Measurements from ENCODE around the gene SETD3.

DNA sequence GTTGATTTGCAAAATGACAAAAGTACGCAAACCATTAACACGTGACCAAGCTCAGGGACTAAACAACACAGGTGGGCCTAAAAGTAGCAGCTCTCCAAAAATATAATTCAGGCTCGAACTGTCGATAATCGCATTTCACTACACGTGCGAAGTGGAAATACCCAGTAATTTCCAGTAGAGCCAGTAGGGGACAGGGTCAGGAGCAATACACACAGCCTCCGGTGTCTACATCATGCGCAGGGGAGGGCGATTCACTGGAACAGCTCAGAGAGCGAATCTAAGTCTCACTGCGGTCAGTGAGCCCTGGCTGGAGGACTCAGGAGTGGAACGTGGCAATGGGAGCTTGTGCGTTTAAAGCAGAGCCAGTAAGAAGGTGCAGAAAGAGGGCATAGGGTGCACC lies 40.4 kb downstream of the SETD3 start:
- TF ChIP-seq CTCF (IDR thresholded peaks at IDR 0.05; ENCODE audit: low read length) (no peak), EZH2 (IDR thresholded peaks at IDR 0.05; ENCODE audit: borderline replicate concordance, low read length) (no peak)

Data from OCI-LY1 (cell line).